SK-N-SH treated with all-trans-retinoic acid at 6 μM for 48 hours (cell line): Measurements from ENCODE around the gene ADAMTS20.

ENCODE experiments used
- ATAC-seq: fragments of 200-7000 bp; cut with Tn5 transposase; 3 replicates; pipeline ENCODE4 v1.9.1; 2020; ENCODE audit warnings: mild to moderate bottlenecking, moderate library complexity
- ARNTL ChIP-seq: fragments of 450-650 bp; formaldehyde crosslinking; IDR thresholded peaks from 2 replicates; pipeline ENCODE4 v1.5.0; 2020; ENCODE audit warnings: low read depth, mild to moderate bottlenecking, moderate library complexity, borderline replicate concordance
- BACH2 ChIP-seq: fragments of 250-450 bp; sonication (Bioruptor Pico); IDR thresholded peaks from 2 replicates; pipeline ENCODE4 v1.9.0; 2021; ENCODE audit warnings: mild to moderate bottlenecking, borderline replicate concordance
- CSDC2 ChIP-seq: fragments of 250-450 bp; sonication (Bioruptor Pico); IDR thresholded peaks from 2 replicates; pipeline ENCODE4 v1.5.0; 2020; ENCODE audit warnings: mild to moderate bottlenecking, moderate library complexity
- ESRRG ChIP-seq: fragments of 250-450 bp; sonication (Bioruptor Pico); IDR thresholded peaks from 2 replicates; pipeline ENCODE4 v1.6.1; 2021; ENCODE audit warnings: mild to moderate bottlenecking
- GLIS3 ChIP-seq: fragments of 250-450 bp; sonication (Bioruptor Pico); IDR thresholded peaks from 2 replicates; pipeline ENCODE4 v1.5.0; 2020; ENCODE audit warnings: mild to moderate bottlenecking, moderate library complexity
- OSR1 ChIP-seq: fragments of 250-450 bp; sonication (Bioruptor Pico); IDR thresholded peaks from 2 replicates; pipeline ENCODE4 v1.8.0; 2022; ENCODE audit warnings: moderate library complexity, mild to moderate bottlenecking, inconsistent platforms
- PPARA ChIP-seq: fragments of 250-450 bp; sonication (Bioruptor Pico); IDR thresholded peaks from 2 replicates; pipeline ENCODE4 v1.5.0; 2020; ENCODE audit warnings: mild to moderate bottlenecking, borderline replicate concordance
- RARB ChIP-seq: fragments of 250-450 bp; sonication (Bioruptor Pico); IDR thresholded peaks from 2 replicates; pipeline ENCODE4 v1.8.0; 2021; ENCODE audit warnings: mild to moderate bottlenecking, moderate library complexity
- SNAI2 ChIP-seq: fragments of 250-450 bp; sonication (Bioruptor Pico); IDR thresholded peaks from 2 replicates; pipeline ENCODE4 v1.5.0; 2020; ENCODE audit warnings: mild to moderate bottlenecking, moderate library complexity
- TOX ChIP-seq: fragments of 250-450 bp; sonication (Bioruptor Pico); IDR thresholded peaks from 2 replicates; pipeline ENCODE4 v1.8.0; 2021; ENCODE audit warnings: mild to moderate bottlenecking, moderate library complexity, borderline replicate concordance
- ZFP3 ChIP-seq: fragments of 250-450 bp; sonication (Bioruptor Pico); IDR thresholded peaks from 2 replicates; pipeline ENCODE4 v1.5.0; 2020; ENCODE audit warnings: mild to moderate bottlenecking, moderate library complexity
- ZNF565 ChIP-seq: fragments of 450-650 bp; formaldehyde crosslinking; conservative IDR thresholded peaks from 2 replicates; pipeline ENCODE4 v1.5.0; 2020; ENCODE audit warnings: low read depth, mild to moderate bottlenecking, moderate library complexity
- ZNF70 ChIP-seq: fragments of 450-650 bp; formaldehyde crosslinking; IDR thresholded peaks from 2 replicates; pipeline ENCODE4 v1.5.0; 2020; ENCODE audit warnings: mild to moderate bottlenecking, moderate library complexity
- ZNF8 ChIP-seq: fragments of 450-650 bp; formaldehyde crosslinking; IDR thresholded peaks from 2 replicates; pipeline ENCODE4 v1.5.0; 2020; ENCODE audit warnings: mild to moderate bottlenecking, moderate library complexity
- TF ChIP-seq, protein P1 (sequence below): fragments of 250-450 bp; sonication (Bioruptor Pico); IDR thresholded peaks from 2 replicates; pipeline ENCODE4 v1.5.0; 2020; ENCODE audit warnings: mild to moderate bottlenecking, moderate library complexity
- TF ChIP-seq, protein P2 (sequence below): fragments of 250-450 bp; sonication (Bioruptor Pico); IDR thresholded peaks from 2 replicates; pipeline ENCODE4 v1.8.0; 2021; ENCODE audit warnings: low read depth, mild to moderate bottlenecking, moderate library complexity, borderline replicate concordance
- TF ChIP-seq, protein P3 (sequence below): fragments of 250-450 bp; sonication (Bioruptor Pico); IDR thresholded peaks from 2 replicates; pipeline ENCODE4 v1.5.1; 2020; ENCODE audit warnings: low read depth, mild to moderate bottlenecking, moderate library complexity
- TF ChIP-seq, protein P4 (sequence below): fragments of 250-450 bp; sonication (Bioruptor Pico); IDR thresholded peaks from 2 replicates; pipeline ENCODE4 v1.8.0; 2020; ENCODE audit warnings: mild to moderate bottlenecking, moderate library complexity, borderline replicate concordance

Gene ADAMTS20

DNA sequence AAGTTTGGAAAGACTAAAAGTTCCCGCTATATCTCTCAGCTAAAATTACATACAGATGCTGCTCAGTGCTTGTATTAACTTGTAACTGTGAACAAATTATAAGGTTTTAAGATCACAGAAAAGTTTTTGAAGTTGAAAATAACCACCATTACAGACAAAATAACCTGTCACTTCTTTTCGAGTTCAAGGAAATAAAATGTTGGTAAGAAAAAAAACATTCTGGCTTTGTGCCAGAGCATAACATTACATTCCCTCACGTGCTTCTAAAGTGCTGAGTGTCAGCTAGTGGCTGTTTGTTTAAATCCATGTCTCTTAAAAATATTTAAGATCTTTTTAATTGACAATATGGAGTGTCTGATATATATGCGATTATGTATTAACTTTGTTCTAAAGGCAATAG, 27.2 kb upstream of the ADAMTS20 start (continued):
- TF ChIP-seq, protein P1, sequence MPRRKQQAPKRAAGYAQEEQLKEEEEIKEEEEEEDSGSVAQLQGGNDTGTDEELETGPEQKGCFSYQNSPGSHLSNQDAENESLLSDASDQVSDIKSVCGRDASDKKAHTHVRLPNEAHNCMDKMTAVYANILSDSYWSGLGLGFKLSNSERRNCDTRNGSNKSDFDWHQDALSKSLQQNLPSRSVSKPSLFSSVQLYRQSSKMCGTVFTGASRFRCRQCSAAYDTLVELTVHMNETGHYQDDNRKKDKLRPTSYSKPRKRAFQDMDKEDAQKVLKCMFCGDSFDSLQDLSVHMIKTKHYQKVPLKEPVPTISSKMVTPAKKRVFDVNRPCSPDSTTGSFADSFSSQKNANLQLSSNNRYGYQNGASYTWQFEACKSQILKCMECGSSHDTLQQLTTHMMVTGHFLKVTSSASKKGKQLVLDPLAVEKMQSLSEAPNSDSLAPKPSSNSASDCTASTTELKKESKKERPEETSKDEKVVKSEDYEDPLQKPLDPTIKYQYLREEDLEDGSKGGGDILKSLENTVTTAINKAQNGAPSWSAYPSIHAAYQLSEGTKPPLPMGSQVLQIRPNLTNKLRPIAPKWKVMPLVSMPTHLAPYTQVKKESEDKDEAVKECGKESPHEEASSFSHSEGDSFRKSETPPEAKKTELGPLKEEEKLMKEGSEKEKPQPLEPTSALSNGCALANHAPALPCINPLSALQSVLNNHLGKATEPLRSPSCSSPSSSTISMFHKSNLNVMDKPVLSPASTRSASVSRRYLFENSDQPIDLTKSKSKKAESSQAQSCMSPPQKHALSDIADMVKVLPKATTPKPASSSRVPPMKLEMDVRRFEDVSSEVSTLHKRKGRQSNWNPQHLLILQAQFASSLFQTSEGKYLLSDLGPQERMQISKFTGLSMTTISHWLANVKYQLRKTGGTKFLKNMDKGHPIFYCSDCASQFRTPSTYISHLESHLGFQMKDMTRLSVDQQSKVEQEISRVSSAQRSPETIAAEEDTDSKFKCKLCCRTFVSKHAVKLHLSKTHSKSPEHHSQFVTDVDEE (CRISPR knock-in tag): no peak
- no peak for TF ChIP-seq RARB (CRISPR knock-in tag)
- TF ChIP-seq PPARA (CRISPR knock-in tag): no peak
- no peak for TF ChIP-seq ZFP3 (CRISPR knock-in tag)

DNA sequence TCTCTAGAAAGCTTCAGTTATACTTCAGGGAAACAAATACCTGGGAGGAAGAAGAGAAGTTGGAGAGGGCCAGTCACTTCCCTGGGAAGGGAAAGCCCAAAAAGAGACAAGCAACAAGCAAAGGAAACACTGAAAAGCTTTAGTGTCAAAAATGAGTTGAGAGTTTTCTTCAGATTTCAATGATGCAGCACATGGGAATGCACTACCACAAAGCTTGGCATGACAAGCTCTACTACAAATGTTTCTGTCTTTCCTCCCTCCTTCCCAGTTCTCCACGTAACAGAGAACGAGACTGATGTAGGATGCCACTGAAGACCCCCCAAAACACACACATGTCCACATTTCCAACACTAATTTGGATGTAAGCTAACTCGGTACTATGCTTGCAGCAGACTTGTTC, 26.8 kb upstream of the ADAMTS20 start:
- no peak for ATAC-seq
- TF ChIP-seq ZNF70 (CRISPR knock-in tag): no peak
- TF ChIP-seq ZFP3 (CRISPR knock-in tag): no peak
- TF ChIP-seq PPARA (CRISPR knock-in tag): no peak
- TF ChIP-seq, protein P2, sequence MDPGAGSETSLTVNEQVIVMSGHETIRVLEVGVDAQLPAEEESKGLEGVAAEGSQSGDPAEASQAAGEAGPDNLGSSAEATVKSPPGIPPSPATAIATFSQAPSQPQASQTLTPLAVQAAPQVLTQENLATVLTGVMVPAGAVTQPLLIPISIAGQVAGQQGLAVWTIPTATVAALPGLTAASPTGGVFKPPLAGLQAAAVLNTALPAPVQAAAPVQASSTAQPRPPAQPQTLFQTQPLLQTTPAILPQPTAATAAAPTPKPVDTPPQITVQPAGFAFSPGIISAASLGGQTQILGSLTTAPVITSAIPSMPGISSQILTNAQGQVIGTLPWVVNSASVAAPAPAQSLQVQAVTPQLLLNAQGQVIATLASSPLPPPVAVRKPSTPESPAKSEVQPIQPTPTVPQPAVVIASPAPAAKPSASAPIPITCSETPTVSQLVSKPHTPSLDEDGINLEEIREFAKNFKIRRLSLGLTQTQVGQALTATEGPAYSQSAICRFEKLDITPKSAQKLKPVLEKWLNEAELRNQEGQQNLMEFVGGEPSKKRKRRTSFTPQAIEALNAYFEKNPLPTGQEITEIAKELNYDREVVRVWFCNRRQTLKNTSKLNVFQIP (CRISPR knock-in tag): no peak
- TF ChIP-seq, all 23 proteins: peak for 0

DNA sequence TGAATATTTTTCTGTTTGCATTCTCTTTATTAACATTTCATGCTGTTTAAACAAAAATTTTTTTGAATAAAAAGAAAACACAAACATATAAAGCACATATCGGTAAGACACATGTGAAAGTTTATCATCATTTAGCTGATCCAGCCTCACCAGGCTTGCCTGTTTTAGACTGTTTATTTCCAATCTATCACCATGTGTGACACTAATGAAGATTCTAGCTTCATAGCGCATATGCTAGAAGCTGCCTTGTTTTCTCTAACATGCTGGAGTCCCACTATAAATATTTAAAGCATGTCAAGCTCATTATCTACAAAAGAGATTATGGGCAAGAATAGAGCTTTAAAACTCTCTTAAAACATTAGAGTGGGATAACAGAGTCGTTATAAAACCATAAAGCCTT, 25.4 kb upstream of the ADAMTS20 start:
- TF ChIP-seq ZNF565 (no peak), PPARA (CRISPR knock-in tag) (no peak), CSDC2 (CRISPR knock-in tag) (no peak), TOX (CRISPR knock-in tag) (no peak), ARNTL (CRISPR knock-in tag) (no peak), BACH2 (CRISPR knock-in tag) (no peak), OSR1 (CRISPR knock-in tag) (no peak), ZNF8 (no peak), SNAI2 (CRISPR knock-in tag) (no peak)
- TF ChIP-seq, protein P1 (CRISPR knock-in tag): no peak
- TF ChIP-seq, protein P3, sequence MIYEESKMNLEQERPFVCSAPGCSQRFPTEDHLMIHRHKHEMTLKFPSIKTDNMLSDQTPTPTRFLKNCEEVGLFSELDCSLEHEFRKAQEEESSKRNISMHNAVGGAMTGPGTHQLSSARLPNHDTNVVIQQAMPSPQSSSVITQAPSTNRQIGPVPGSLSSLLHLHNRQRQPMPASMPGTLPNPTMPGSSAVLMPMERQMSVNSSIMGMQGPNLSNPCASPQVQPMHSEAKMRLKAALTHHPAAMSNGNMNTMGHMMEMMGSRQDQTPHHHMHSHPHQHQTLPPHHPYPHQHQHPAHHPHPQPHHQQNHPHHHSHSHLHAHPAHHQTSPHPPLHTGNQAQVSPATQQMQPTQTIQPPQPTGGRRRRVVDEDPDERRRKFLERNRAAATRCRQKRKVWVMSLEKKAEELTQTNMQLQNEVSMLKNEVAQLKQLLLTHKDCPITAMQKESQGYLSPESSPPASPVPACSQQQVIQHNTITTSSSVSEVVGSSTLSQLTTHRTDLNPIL (CRISPR knock-in tag): no peak
- TF ChIP-seq, protein P2 (CRISPR knock-in tag): no peak
- no peak for ATAC-seq

DNA sequence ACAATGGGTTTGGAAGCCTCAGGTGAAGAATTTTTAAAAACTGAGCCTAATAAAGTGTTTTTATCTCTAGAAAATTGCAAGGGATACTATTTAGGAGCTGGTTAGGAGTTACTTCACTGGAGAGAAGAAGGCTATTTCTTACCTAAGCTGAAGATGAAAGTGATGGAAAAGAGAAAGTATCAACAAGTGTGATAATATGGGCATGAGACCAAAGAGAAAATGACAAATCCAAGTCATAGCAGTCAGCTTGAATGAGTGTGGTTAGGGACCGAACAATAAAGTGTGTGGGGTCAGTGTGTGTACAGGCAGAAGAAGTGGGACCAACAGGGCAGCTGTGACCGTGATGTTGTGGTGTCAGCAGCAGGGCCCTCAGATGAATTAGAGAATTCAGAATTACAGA, 24.2 kb upstream of the ADAMTS20 start:
- TF ChIP-seq GLIS3 (CRISPR knock-in tag) (no peak), TOX (CRISPR knock-in tag) (no peak), ZNF565 (no peak), PPARA (CRISPR knock-in tag) (no peak), ZNF8 (no peak), CSDC2 (CRISPR knock-in tag) (no peak), ESRRG (CRISPR knock-in tag) (no peak), ARNTL (CRISPR knock-in tag) (no peak)
- TF ChIP-seq, protein P4, sequence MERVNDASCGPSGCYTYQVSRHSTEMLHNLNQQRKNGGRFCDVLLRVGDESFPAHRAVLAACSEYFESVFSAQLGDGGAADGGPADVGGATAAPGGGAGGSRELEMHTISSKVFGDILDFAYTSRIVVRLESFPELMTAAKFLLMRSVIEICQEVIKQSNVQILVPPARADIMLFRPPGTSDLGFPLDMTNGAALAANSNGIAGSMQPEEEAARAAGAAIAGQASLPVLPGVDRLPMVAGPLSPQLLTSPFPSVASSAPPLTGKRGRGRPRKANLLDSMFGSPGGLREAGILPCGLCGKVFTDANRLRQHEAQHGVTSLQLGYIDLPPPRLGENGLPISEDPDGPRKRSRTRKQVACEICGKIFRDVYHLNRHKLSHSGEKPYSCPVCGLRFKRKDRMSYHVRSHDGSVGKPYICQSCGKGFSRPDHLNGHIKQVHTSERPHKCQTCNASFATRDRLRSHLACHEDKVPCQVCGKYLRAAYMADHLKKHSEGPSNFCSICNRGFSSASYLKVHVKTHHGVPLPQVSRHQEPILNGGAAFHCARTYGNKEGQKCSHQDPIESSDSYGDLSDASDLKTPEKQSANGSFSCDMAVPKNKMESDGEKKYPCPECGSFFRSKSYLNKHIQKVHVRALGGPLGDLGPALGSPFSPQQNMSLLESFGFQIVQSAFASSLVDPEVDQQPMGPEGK: no peak
- TF ChIP-seq, protein P2 (CRISPR knock-in tag): no peak
- no peak for ATAC-seq
